K562 (cell line): ENCODE results near the gene USP5. TPM values are rescaled to one million over a fixed set of nuclear protein-coding genes. Genes with fewer than 3 reads are reported as not detected.

Experiments used
- ATF4 ChIP-seq: fragments of 450-650 bp; formaldehyde crosslinking; IDR thresholded peaks from 2 replicates; pipeline ENCODE4 v1.4.0; 2022; ENCODE audit warnings: mild to moderate bottlenecking, moderate library complexity
- CBX1 ChIP-seq: sonication (generic); IDR thresholded peaks from 2 replicates; pipeline ENCODE4 v1.6.1; 2016; ENCODE audit warnings: antibody characterized with exemption, low read depth, mild to moderate bottlenecking
- FOXK2 ChIP-seq, 2 experiments: fragments of 450-650 bp; IDR thresholded peaks in 1 of 2; conservative IDR thresholded peaks in 1 of 2; 2 replicates each; pipeline ENCODE4 v1.6.1; 2016; ENCODE audit warnings: low read depth in 2 of 2, mild to moderate bottlenecking in 1 of 2
- KAT8 ChIP-seq: fragments of 450-650 bp; IDR thresholded peaks from 2 replicates; pipeline ENCODE4 v1.6.1; 2016; ENCODE audit warnings: low read depth, mild to moderate bottlenecking
- MEIS2 ChIP-seq: fragments of 450-650 bp; IDR thresholded peaks from 2 replicates; pipeline ENCODE4 v1.6.1; 2014; ENCODE audit warnings: mild to moderate bottlenecking; ENCODE audit not compliant: partially characterized antibody
- MGA ChIP-seq: fragments of 450-650 bp; IDR thresholded peaks from 2 replicates; pipeline ENCODE4 v1.6.1; 2016; ENCODE audit warnings: mild to moderate bottlenecking, moderate library complexity
- NEUROD1 ChIP-seq: fragments of 150-350 bp; IDR thresholded peaks from 2 replicates; pipeline ENCODE4 v1.6.1; 2014; ENCODE audit warnings: borderline replicate concordance, low read length, low read depth; ENCODE audit not compliant: partially characterized antibody
- SAFB ChIP-seq: fragments of 200-400 bp; formaldehyde crosslinking; IDR thresholded peaks from 2 replicates; pipeline ENCODE4 v1.6.1; 2017; ENCODE audit warnings: low read depth, low read length, borderline replicate concordance
- TAF9B ChIP-seq: fragments of 450-650 bp; IDR thresholded peaks from 2 replicates; pipeline ENCODE4 v1.6.1; 2018; ENCODE audit warnings: mild to moderate bottlenecking; ENCODE audit not compliant: partially characterized antibody
- THRA ChIP-seq: fragments of 450-650 bp; IDR thresholded peaks from 2 replicates; pipeline ENCODE4 v1.6.1; 2017; ENCODE audit warnings: mild to moderate bottlenecking, moderate library complexity
- WHSC1 ChIP-seq: IDR thresholded peaks from one replicate; pipeline ENCODE4 v1.6.1; 2012; ENCODE audit warnings: low read length, control low read depth, inconsistent platforms
- ZEB2 ChIP-seq: fragments of 450-650 bp; IDR thresholded peaks from 2 replicates; pipeline ENCODE4 v1.6.1; 2016
- ZNF274 ChIP-seq: IDR thresholded peaks from 2 replicates; pipeline ENCODE4 v1.6.1; 2011; ENCODE audit warnings: low read depth, mild to moderate bottlenecking, low read length, moderate library complexity, borderline replicate concordance
- ZNF431 ChIP-seq: sonication (generic); formaldehyde crosslinking; IDR thresholded peaks from 2 replicates; pipeline ENCODE4 v1.8.0; 2022; ENCODE audit warnings: mild to moderate bottlenecking, missing genetic modification reagents
- ZNF830 ChIP-seq: fragments of 250-450 bp; sonication (Bioruptor Pico); IDR thresholded peaks from 2 replicates; pipeline ENCODE4 v1.5.0; 2021; ENCODE audit warnings: mild to moderate bottlenecking
- polyA plus RNA-seq, 8 experiments: library from polyadenylated mRNA; depleted of rRNA in 4 of 8; stranded (reverse) in 5 of 8; unstranded in 3 of 8; fragments of >200 nt; fragmentation: Nextera tagmentation in 2 of 8; fragmentation: Illumina TruSeq in 1 of 8; extraction: Ambion mirVana in 2 of 8; extraction: Trizol in 1 of 8; gene quantifications; 2 replicates each; pipeline versions ENCODE4 v1.2.1 to v1.2.3, GENCODE V29; 2011 to 2014; ENCODE audit warnings: inconsistent platforms in 1 of 8, missing spikeins in 1 of 8
- total RNA-seq, 7 experiments: library from RNA; depleted of rRNA in 6 of 7; stranded (reverse); fragments of >200 nt in 6 of 7; fragmentation: Illumina TruSeq in 2 of 7; extraction: Trizol in 2 of 7; gene quantifications; 2 replicates each; pipeline versions ENCODE4 v1.2.1 to v1.2.3, GENCODE V29; 2011 to 2021; ENCODE audit warnings: low replicate concordance in 1 of 7

USP5 gene
- total and polyA plus RNA-seq, 9 of the 15 experiments (the other 6 are each of a cell fraction or from before 2014, with no cell fraction given) = 1.4 to 107 (median 48.6) TPM

- TF ChIP-seq MGA (peak; percentile 27; the same call in 1 of the 2 replicates), KAT8 (no peak), CBX1 (no peak), NEUROD1 (peak; percentile 66), TAF9B (no peak), THRA (no peak), WHSC1 (no peak), ZNF274 (no peak), ZNF830 (CRISPR knock-in tag) (no peak), ZEB2 (no peak), MEIS2 (no peak), SAFB (no peak), ATF4 (CRISPR knock-in tag) (peak; percentile 82), ZNF431 (CRISPR knock-in tag) (no peak), FOXK2 (conservative IDR thresholded peaks at IDR 0.05 in 1 of 2, IDR thresholded peaks at IDR 0.05 in 1 of 2; ENCODE audit: low read depth in 2 of 2) (no peak)
Measured at GRCh38 chr12:6851921-6852650, at the start of gene USP5 (continued).
